ENCODE measurements around the gene TLCD1.

The TLCD1 gene

GRCh38 chr17:28702752-28703150, 23.3 kb downstream of the TLCD1 start:
- CTCF ChIA-PET, result interaction anchor here (2.0 kb wide), 1 partner anchor 9 kb away, joined by 6 read pairs; the partner anchor contains the start of gene PROCA1
- no peak overlapping the region for H3K4me3 ChIP-seq (ENCODE audit: low read depth, low read length)
- H3K9me3 ChIP-seq (ENCODE audit: control insufficient read depth, insufficient read depth, low read depth, low read length), result no peaks in the 10 kb centered on the region
- peak overlapping the region; percentile 5; the same call in 1 of the 2 replicates for H3K27ac ChIP-seq (ENCODE audit: extremely low read depth, low read depth, low read length)
- no peak for TF ChIP-seq EGR2 (tag by site-specific recombination; IDR thresholded peaks at IDR 0.05; ENCODE audit: low read depth)
- TF ChIP-seq ZNF48 (tag by site-specific recombination; IDR thresholded peaks at IDR 0.05), result no peak
- TF ChIP-seq ZNF433 (tag by site-specific recombination; IDR thresholded peaks at IDR 0.05; ENCODE audit: low read depth), result no peak
- TF ChIP-seq HOXD13 (CRISPR knock-in tag; IDR thresholded peaks at IDR 0.05; ENCODE audit: borderline replicate concordance), result no peak
- no peak for TF ChIP-seq ZNF157 (tag by site-specific recombination; IDR thresholded peaks at IDR 0.05)
- no peak for TF ChIP-seq ZFP41 (tag by site-specific recombination; IDR thresholded peaks at IDR 0.05; ENCODE audit: borderline replicate concordance)
- TF ChIP-seq ZNF777 (tag by site-specific recombination; IDR thresholded peaks at IDR 0.05; ENCODE audit: borderline replicate concordance), result no peak
- TF ChIP-seq ZNF843 (tag by site-specific recombination; IDR thresholded peaks at IDR 0.05), result no peak
- TF ChIP-seq ZNF211 (tag by site-specific recombination; IDR thresholded peaks at IDR 0.05; ENCODE audit: low read depth), result no peak
- TF ChIP-seq GLIS2 (tag by site-specific recombination; IDR thresholded peaks at IDR 0.05), result no peak
- TF ChIP-seq ZNF354C (tag by site-specific recombination; IDR thresholded peaks at IDR 0.05; ENCODE audit: borderline replicate concordance, low read depth), result no peak
- TF ChIP-seq ZNF624 (tag by site-specific recombination; IDR thresholded peaks at IDR 0.05), result no peak
- no peak for TF ChIP-seq ZNF473 (tag by site-specific recombination; IDR thresholded peaks at IDR 0.05)
- TF ChIP-seq ZNF366 (tag by site-specific recombination; conservative IDR thresholded peaks at IDR 0.05), result no peak
- H3K36me3 ChIP-seq (ENCODE audit: control insufficient read depth in 2 of 2, insufficient read depth in 1 of 2, low read length in 2 of 2), result peaks cover 8 to 85% of the 10 kb centered on the region in 2 experiments
- POLR2A ChIA-PET, result interaction anchor here (1.4 to 10.5 kb wide), 6 partner anchors 8 to 49 kb away, joined by 4 to 190 read pairs (median 6); partner anchors contain the start of genes PROCA1 and RPL23A
- H3K4me1 ChIP-seq (ENCODE audit: control insufficient read depth, insufficient read depth, low read length), result no peaks in the 10 kb centered on the region

GRCh38 chr17:28702026-28702751, 23.8 kb downstream of the TLCD1 start:
- Histone ChIP-seq H3K27ac (ENCODE audit: extremely low read depth, low read depth, low read length) (no peak overlapping the region), H3K4me3 (ENCODE audit: low read depth, low read length) (no peak overlapping the region), H3K9me3 (ENCODE audit: control insufficient read depth, insufficient read depth, low read depth, low read length) (no peaks in the 10 kb centered on the region), H3K36me3 (ENCODE audit: control insufficient read depth in 2 of 2, insufficient read depth in 1 of 2, low read length in 2 of 2) (peaks cover 13 to 90% of the 10 kb centered on the region in 2 experiments), H3K4me1 (ENCODE audit: control insufficient read depth, insufficient read depth, low read length) (no peaks in the 10 kb centered on the region)
- TF ChIP-seq ZNF514 (tag by site-specific recombination; IDR thresholded peaks at IDR 0.05) (no peak), ZNF600 (tag by site-specific recombination; IDR thresholded peaks at IDR 0.05) (peak; percentile 43; the same call in 1 of the 2 replicates), PRDM1 (tag by site-specific recombination; IDR thresholded peaks at IDR 0.05) (peak; percentile 51), ZNF830 (tag by site-specific recombination; IDR thresholded peaks at IDR 0.05; ENCODE audit: low read depth) (no peak), ZNF175 (tag by site-specific recombination; IDR thresholded peaks at IDR 0.05) (no peak), ZFHX2 (tag by site-specific recombination; conservative IDR thresholded peaks at IDR 0.05) (peak; percentile 93), ZNF354C (tag by site-specific recombination; IDR thresholded peaks at IDR 0.05; ENCODE audit: borderline replicate concordance, low read depth) (no peak), ZNF558 (tag by site-specific recombination; IDR thresholded peaks at IDR 0.05) (no peak), EGR2 (tag by site-specific recombination; IDR thresholded peaks at IDR 0.05; ENCODE audit: low read depth) (peak; percentile 73)
- CTCF ChIA-PET, result interaction anchor here (2.0 kb wide), 1 partner anchor 9 kb away, joined by 6 read pairs; the partner anchor contains the start of gene PROCA1
- POLR2A ChIA-PET, result interaction anchor here (1.4 to 10.5 kb wide), 6 partner anchors 9 to 50 kb away, joined by 4 to 190 read pairs (median 6); partner anchors contain the start of genes PROCA1 and RPL23A

GRCh38 chr17:28700830-28701492, 25.1 kb downstream of the TLCD1 start:
- peaks cover 24 to 96% of the 10 kb centered on the region in 2 experiments for H3K36me3 ChIP-seq (ENCODE audit: control insufficient read depth in 2 of 2, insufficient read depth in 1 of 2, low read length in 2 of 2)
- no peak overlapping the region for H3K4me3 ChIP-seq (ENCODE audit: low read depth, low read length)
- no peaks in the 10 kb centered on the region for H3K4me1 ChIP-seq (ENCODE audit: control insufficient read depth, insufficient read depth, low read length)
- TF ChIP-seq ZNF768 (tag by site-specific recombination; IDR thresholded peaks at IDR 0.05) (no peak), ZNF600 (tag by site-specific recombination; IDR thresholded peaks at IDR 0.05) (0 out of 2 replicates have a peak, but pooled peaks have one; percentile 22)
- CTCF ChIA-PET, result interaction anchor here (0.5 kb wide), 2 partner anchors 18 to 142 kb away, joined by 3 read pairs; partner anchors contain the start of gene FAM222B
- POLR2A ChIA-PET, result interaction anchor here (1.7 to 2.6 kb wide), 3 partner anchors 10 to 24 kb away, joined by 5 to 17 read pairs (median 6); partner anchors contain the start of gene PROCA1
- H3K27ac ChIP-seq (ENCODE audit: extremely low read depth, low read depth, low read length), result 0 out of 2 replicates have a peak overlapping the region, but pooled peaks have one; percentile 11
- H3K9me3 ChIP-seq (ENCODE audit: control insufficient read depth, insufficient read depth, low read depth, low read length), result no peaks in the 10 kb centered on the region
